Vagina (tissue), 2 donors: Measurements from ENCODE around the gene RING1.

Experiments
- POLR2A ChIP-seq, 2 donors: fragments of 450-650 bp; IDR thresholded peaks; one replicate each; pipeline ENCODE4 v1.6.1; 2017; ENCODE audit warnings: antibody characterized with exemption in 2 of 2, mild to moderate bottlenecking in 2 of 2, moderate library complexity in 2 of 2
- POLR2AphosphoS5 ChIP-seq, 2 donors: sonication (generic); formaldehyde crosslinking; IDR thresholded peaks; one replicate each; pipeline ENCODE4 v1.9.0; 2017; ENCODE audit warnings: antibody characterized with exemption in 2 of 2, mild to moderate bottlenecking in 2 of 2, low read depth in 1 of 2; ENCODE audit not compliant: insufficient read depth in 1 of 2
- TF ChIP-seq, protein P1 (sequence below), 3 experiments: fragments of 450-650 bp in 2 of 3; fragments of 200-600 bp in 1 of 3; sonication (generic) in 1 of 3; IDR thresholded peaks; one replicate each; pipeline ENCODE4 v1.5.1; 2017 to 2019; ENCODE audit warnings: antibody characterized with exemption in 3 of 3, mild to moderate bottlenecking in 2 of 3, moderate library complexity in 2 of 3

DNA sequence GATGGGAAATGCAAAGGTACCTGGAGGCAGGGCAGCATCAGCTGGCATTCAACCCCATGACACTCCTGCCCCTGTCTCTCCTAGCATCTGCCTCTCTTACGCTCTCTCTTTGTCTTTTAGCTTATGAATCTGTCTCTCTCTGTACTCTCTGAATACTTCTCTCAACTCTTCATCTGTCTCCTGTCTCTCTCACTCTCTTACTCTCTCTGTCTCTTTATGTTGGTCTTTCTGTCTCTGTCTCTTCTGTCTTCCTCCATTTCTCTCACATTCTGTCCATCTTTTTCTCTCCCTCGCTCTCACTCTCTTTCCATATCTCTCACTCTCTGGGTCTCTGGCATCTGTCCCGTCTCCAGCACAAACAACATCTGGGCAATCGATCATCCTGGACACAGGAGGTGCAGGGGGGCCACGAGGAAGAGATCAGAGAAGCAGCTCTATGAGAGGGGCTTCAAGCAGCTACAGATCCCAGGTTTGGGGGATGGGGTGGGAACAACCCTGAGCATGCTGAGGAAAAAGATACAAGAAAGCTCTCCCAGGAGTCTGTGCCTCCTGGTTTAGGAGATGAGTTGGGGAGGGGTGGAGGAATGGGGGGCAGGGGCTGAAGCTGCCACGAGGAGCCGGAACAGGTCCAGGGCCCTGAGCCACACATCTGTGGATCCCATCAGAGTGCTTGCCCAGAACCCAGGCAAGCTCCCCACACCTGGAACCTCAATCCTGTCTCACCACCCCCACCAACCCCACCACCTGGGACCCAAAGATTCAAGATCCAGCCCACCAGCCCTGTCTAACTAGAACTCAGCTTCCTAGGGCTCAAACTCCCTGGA, 18.5 kb upstream of the RING1 start:
- TF ChIP-seq, protein P1, sequence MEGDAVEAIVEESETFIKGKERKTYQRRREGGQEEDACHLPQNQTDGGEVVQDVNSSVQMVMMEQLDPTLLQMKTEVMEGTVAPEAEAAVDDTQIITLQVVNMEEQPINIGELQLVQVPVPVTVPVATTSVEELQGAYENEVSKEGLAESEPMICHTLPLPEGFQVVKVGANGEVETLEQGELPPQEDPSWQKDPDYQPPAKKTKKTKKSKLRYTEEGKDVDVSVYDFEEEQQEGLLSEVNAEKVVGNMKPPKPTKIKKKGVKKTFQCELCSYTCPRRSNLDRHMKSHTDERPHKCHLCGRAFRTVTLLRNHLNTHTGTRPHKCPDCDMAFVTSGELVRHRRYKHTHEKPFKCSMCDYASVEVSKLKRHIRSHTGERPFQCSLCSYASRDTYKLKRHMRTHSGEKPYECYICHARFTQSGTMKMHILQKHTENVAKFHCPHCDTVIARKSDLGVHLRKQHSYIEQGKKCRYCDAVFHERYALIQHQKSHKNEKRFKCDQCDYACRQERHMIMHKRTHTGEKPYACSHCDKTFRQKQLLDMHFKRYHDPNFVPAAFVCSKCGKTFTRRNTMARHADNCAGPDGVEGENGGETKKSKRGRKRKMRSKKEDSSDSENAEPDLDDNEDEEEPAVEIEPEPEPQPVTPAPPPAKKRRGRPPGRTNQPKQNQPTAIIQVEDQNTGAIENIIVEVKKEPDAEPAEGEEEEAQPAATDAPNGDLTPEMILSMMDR (IDR thresholded peaks at IDR 0.05): no peak
- no peak for TF ChIP-seq POLR2A (IDR thresholded peaks at IDR 0.05)
- TF ChIP-seq POLR2AphosphoS5 (IDR thresholded peaks at IDR 0.05; ENCODE audit: insufficient read depth in 1 of 2, low read depth in 1 of 2): no peak
